ENCODE results near the gene KIAA0319L. TPM values are rescaled to one million over a fixed set of nuclear protein-coding genes. Genes with fewer than 3 reads are reported as not detected.

The KIAA0319L gene
- total RNA-seq, 2 experiments from 2014 or later: 25.3 to 44.9 TPM

DNA sequence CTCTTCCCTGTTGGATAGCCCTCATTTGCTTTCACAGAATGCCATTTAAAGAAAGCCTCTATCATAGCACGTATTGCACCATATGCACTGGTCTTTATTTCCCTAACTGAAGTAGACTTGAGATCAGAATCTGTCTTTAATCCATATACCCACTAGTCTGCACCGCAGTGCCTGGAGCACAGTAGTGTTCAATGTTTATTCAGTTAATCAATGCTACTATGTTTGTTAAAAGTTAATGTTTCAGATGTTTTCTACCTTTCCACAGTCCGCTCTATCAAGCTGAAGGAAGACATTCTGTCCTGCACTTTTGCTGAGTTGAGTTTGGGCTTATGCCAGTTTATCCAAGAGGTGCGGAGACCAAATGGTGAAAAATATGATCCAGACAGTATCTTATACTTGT is 149.5 kb downstream of the KIAA0319L start:
- Histone ChIP-seq H3K4me1 (ENCODE audit: insufficient read depth, low read length, poor library complexity, severe bottlenecking) (no peaks in the 10 kb centered on the region), H3K9me3 (ENCODE audit: low read length) (no peaks in the 10 kb centered on the region), H2AFZ (ENCODE audit: low read length) (no peak overlapping the region), H3K4me3 (ENCODE audit: low read depth, low read length, poor library complexity, severe bottlenecking) (no peak overlapping the region), H4K20me1 (ENCODE audit: insufficient read depth, low read length) (no peaks in the 10 kb centered on the region), H3K36me3 (ENCODE audit: insufficient read depth, low read length) (peaks cover 68% of the 10 kb centered on the region), H3K4me2 (ENCODE audit: low read length) (no peak overlapping the region), H3K27ac (ENCODE audit: low read depth, low read length, poor library complexity, severe bottlenecking) (no peak overlapping the region), H3K9me2 (ENCODE audit: insufficient read depth, low read length) (no peaks in the 10 kb centered on the region), H3K79me2 (ENCODE audit: insufficient read depth, low read depth, low read length) (no peaks in the 10 kb centered on the region)
- ChIA-PET CTCF (ENCODE audit: unreplicated experiment) (no interaction called here), POLR2A (interaction anchor here (0.7 kb wide), 1 partner anchor 38 kb away, joined by 3 read pairs; no protein-coding TSS in a partner anchor)
- no peak for DNase-seq (ENCODE audit: low spot score)
- TF ChIP-seq, protein P1, sequence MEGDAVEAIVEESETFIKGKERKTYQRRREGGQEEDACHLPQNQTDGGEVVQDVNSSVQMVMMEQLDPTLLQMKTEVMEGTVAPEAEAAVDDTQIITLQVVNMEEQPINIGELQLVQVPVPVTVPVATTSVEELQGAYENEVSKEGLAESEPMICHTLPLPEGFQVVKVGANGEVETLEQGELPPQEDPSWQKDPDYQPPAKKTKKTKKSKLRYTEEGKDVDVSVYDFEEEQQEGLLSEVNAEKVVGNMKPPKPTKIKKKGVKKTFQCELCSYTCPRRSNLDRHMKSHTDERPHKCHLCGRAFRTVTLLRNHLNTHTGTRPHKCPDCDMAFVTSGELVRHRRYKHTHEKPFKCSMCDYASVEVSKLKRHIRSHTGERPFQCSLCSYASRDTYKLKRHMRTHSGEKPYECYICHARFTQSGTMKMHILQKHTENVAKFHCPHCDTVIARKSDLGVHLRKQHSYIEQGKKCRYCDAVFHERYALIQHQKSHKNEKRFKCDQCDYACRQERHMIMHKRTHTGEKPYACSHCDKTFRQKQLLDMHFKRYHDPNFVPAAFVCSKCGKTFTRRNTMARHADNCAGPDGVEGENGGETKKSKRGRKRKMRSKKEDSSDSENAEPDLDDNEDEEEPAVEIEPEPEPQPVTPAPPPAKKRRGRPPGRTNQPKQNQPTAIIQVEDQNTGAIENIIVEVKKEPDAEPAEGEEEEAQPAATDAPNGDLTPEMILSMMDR (conservative IDR thresholded peaks at IDR 0.05; ENCODE audit: low read length): no peak
- no peak for TF ChIP-seq EZH2phosphoT487 (IDR thresholded peaks at IDR 0.05; ENCODE audit: borderline replicate concordance, low read depth, low read length)
- intact Hi-C loops (cut with micrococcal nuclease; ENCODE audit: unreplicated experiment): no loop called here
- BruUV-seq (replicated peaks): no TSS peak

DNA sequence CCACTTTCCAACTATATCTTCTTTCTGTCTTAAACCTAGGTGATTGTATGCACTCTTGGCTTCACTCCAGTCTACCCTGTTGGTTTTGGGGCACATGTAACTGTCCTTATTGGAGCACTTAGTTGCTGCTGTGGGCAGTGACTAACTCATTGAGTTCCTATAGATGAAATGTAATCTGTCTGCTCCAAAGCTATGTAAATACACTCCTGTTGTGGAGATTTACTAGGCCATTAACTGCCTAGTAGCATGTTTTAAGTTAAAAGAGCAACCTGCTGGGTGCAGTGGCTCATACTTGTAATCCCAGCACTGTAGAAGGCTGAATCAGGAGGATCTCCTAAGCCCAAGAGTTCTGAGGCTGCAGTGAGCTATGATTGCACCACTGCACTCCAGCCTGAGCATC is 151.1 kb downstream of the KIAA0319L start:
- Histone ChIP-seq H3K79me2 (ENCODE audit: insufficient read depth, low read depth, low read length) (no peaks in the 10 kb centered on the region), H3K4me3 (ENCODE audit: low read depth, low read length, poor library complexity, severe bottlenecking) (no peak overlapping the region), H3K9me2 (ENCODE audit: insufficient read depth, low read length) (no peaks in the 10 kb centered on the region), H3K9me3 (ENCODE audit: low read length) (no peaks in the 10 kb centered on the region), H3K36me3 (ENCODE audit: insufficient read depth, low read length) (peaks cover 79% of the 10 kb centered on the region), H2AFZ (ENCODE audit: low read length) (no peak overlapping the region), H4K20me1 (ENCODE audit: insufficient read depth, low read length) (no peaks in the 10 kb centered on the region), H3K27ac (ENCODE audit: low read depth, low read length, poor library complexity, severe bottlenecking) (no peak overlapping the region), H3K4me2 (ENCODE audit: low read length) (no peak overlapping the region), H3K4me1 (ENCODE audit: insufficient read depth, low read length, poor library complexity, severe bottlenecking) (no peaks in the 10 kb centered on the region)
- no TSS peak for BruUV-seq (replicated peaks)
- no peak for TF ChIP-seq EZH2phosphoT487 (IDR thresholded peaks at IDR 0.05; ENCODE audit: borderline replicate concordance, low read depth, low read length)
- TF ChIP-seq, protein P1 (conservative IDR thresholded peaks at IDR 0.05; ENCODE audit: low read length): no peak
- no peak for DNase-seq (ENCODE audit: low spot score)
- intact Hi-C loops (cut with micrococcal nuclease; ENCODE audit: unreplicated experiment): no loop called here
- POLR2A ChIA-PET: no interaction called here
- CTCF ChIA-PET (ENCODE audit: unreplicated experiment): no interaction called here

DNA sequence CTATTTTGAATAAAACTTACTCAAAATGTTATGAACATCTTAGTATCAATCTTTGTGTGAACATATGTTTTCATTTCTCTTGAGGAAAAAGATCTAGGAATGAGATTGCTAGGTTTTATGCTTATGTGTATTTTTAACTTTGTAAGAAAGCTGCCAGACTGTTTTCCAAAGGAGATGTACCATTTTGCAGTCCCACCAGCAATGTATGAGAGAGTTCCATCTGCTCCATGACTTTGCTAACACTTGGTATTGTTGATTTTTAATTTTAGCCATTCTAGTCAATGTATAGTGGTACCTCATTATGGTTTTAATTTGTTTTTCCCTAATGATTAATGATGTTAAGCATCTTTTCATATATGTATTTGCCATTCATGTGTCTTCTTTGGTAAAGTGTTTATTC is 156.2 kb downstream of the KIAA0319L start:
- no TSS peak for BruUV-seq (replicated peaks)
- TF ChIP-seq, protein P1 (conservative IDR thresholded peaks at IDR 0.05; ENCODE audit: low read length): no peak
- no peak for TF ChIP-seq EZH2phosphoT487 (IDR thresholded peaks at IDR 0.05; ENCODE audit: borderline replicate concordance, low read depth, low read length)

More for the DNA sequence above, 156.2 kb downstream of the KIAA0319L start:
- intact Hi-C loops (cut with micrococcal nuclease; ENCODE audit: unreplicated experiment): no loop called here
- Histone ChIP-seq H3K4me2 (ENCODE audit: low read length) (no peak overlapping the region), H3K9me3 (ENCODE audit: low read length) (no peaks in the 10 kb centered on the region), H4K20me1 (ENCODE audit: insufficient read depth, low read length) (no peaks in the 10 kb centered on the region), H3K9me2 (ENCODE audit: insufficient read depth, low read length) (no peaks in the 10 kb centered on the region), H3K4me1 (ENCODE audit: insufficient read depth, low read length, poor library complexity, severe bottlenecking) (no peaks in the 10 kb centered on the region), H3K36me3 (ENCODE audit: insufficient read depth, low read length) (peaks cover 84% of the 10 kb centered on the region), H3K79me2 (ENCODE audit: insufficient read depth, low read depth, low read length) (no peaks in the 10 kb centered on the region), H3K4me3 (ENCODE audit: low read depth, low read length, poor library complexity, severe bottlenecking) (no peak overlapping the region), H2AFZ (ENCODE audit: low read length) (no peak overlapping the region), H3K27ac (ENCODE audit: low read depth, low read length, poor library complexity, severe bottlenecking) (no peak overlapping the region)
- ChIA-PET POLR2A (interaction anchor here (0.6 kb wide), 1 partner anchor 10 kb away, joined by 3 read pairs; no protein-coding TSS in a partner anchor), CTCF (ENCODE audit: unreplicated experiment) (no interaction called here)
- DNase-seq (ENCODE audit: low spot score): no peak

Data from OCI-LY7 (cell line).